NCI-H1436 treated with DMSO at 0.1 percent for 48 hours (cell line): ENCODE measurements around the gene IFT81.
"Not testable (repeated sequence)": the region's sequence is repeated elsewhere in the genome, so short reads cannot be mapped to it uniquely, and the experiment has no call there.

Experiments
- DNase-seq: peaks from one replicate; lab custom pipeline; 2025; lab: John Stamatoyannopoulos, UW

Gene IFT81

DNA sequence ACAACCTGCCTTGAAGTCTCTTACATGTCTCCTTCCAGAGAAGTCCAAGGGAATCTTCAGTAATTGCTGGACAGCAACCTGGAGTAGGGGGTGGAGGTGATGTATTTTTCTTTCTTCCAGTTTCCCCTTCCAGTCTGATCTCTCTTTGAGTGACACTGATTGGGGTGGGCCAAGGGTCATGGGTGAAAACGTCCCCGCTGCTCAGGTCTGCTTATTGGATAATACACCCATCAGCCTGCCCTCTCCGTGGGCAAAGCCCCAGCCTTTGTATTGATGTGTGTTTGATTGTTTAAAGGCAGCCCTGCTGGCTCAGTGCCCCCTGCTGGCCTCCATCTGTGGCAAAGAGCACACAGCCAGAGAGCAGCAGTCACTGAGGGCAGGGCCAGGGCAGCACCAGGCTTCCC, 121.2 kb downstream of the IFT81 start:
- no peak for DNase-seq

DNA sequence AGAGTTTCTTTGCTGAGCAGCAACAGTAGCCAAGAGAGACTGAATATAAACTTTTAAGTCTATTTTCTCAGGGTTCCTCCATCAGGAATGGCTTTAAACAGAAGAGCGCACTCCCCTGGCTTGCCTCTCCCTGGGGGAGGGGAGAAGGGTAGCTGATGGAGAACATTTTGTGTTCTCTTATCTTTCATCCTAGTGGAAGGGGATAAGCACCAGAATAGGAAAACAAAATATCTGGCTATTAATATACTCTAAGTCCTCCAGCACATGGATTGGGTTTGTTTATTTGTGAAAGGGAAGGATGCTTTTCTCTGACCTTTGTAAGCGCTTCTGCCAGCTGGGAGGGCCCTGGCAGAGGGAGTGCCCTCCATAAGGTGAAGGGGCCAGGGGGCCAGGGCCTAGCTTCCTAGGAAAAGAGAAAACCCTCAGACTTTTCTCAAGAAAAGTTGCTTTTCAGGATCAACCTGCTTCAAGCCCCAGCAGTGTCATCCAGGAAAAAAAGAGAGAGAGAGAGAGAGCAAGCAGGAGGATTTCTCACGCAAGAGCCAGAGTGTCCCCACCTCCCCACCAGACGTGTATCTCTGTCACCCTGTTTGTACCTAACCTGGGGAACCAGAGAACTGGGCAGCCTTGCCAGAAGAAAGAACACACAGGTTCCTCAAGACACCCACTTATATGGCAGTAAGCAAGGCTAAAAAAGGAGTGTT, 122.6 kb downstream of the IFT81 start:
- no peak for DNase-seq

DNA sequence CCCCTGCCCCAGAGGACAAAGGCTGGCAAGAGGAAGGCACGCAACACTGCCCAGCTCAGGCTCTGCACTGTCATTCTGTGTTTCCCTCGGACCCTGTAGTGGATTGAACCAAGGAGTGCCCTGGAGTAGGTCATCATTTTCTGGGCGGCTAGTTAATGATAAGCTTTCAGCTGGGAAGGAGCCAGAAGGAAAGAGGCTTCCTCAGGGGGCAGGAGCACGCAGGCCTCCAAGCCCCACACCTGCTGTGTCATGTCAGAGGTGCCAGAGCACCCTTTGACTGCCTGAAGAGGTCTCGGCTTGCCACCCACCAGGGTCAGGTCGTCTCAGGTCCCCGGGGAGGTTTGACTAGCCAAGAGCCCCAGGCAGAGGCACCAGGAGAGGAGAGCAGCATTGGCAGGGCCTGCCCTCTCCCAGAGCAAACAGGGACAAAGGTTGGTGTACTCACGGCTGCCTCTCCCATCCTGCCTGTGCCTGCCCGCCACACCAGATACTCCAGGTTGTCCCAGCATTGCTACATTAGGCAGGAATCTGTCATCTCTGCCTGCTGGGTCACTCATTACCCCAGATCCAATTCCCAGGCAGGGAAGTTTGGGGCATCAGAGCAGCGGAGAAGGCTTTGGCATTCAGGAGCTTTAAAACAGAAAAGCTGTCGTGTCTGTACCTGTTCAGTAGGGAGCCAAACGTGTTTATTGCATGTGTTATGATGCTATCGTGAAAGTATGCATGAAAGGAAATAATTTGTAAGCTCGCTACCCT, 123.4 kb downstream of the IFT81 start:
- DNase-seq = no peak

DNA sequence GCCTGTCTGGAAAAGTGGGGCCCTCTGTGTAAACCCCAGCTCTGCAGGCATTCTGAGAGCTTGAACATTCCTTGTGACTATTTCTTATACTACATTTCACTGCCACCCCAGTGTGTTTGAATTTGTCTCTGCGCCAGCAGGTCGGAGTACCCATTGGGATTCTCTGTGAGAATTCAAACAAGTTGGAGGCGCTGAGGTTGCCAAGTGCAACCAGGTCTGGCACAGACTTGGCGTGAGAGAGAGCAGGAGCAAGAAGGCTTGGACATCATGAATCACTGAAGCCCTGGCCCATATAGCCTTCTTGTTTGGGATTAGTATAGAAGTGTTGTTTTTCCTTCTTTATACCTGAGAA, 123.9 kb downstream of the IFT81 start:
- DNase-seq = no peak

DNA sequence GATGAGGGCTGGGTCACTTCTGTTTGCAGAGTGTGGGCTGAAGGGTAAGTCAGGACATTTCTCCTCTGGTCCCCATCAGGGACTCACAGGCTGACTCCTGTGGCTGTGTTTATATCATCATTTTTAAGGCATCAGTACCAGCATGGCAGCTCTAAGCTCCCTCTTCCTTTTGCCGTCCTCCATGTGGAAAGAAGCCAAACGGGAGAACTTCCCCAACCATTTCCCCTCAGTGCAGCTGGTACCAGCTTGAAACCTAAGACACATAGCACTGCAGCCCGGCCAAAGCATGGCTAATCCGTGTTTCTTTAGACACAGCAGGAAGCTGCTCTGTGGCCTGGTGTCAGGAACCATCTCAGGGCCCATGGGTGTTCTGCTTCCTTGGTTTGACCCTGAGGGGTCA, 124.9 kb downstream of the IFT81 start:
- DNase-seq = no peak

DNA sequence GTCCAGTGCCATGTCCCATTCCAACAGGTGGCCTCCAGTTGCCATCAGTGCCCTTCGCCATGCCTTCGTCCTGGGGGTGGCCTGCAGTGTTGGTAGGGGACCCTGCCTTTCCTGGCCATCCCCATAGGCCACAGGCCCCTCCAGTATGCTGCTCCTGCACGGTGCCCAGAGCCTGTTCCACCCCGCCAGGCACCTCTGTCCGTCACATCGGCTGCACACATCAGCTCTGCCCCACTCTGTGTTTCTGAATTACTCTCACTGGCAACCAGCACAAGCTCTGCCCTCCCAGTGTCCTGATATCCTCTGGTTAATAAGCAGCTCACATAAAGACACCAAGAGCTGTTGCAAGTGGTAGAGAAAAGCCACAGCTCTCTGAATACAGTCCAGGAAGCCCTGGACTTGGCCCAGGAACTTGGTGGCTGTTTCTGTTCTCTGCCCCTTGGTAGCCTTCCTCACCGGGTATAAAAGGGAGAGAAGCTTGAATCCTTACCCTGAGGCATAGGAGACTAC, 125.6 kb downstream of the IFT81 start:
- DNase-seq = no peak

DNA sequence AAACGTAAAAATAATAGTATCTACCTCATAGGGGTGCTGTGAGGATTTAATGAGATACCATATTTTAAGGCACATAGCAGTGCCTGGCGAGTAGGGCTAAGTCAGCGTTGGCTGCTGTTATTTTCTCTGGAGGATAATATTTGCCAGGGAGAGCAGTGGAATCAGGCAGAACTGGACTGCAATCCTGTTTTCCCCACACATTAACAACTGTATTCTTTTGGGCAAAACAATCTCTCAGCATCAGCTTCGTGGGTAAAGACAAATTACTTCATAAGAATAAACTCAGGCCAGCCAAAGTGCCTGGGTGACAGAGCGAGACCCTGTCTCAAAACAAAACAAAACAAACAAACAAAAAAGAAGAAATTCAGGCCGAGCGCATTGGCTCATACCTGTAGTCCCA, 127.2 kb downstream of the IFT81 start:
- no peak for DNase-seq

DNA sequence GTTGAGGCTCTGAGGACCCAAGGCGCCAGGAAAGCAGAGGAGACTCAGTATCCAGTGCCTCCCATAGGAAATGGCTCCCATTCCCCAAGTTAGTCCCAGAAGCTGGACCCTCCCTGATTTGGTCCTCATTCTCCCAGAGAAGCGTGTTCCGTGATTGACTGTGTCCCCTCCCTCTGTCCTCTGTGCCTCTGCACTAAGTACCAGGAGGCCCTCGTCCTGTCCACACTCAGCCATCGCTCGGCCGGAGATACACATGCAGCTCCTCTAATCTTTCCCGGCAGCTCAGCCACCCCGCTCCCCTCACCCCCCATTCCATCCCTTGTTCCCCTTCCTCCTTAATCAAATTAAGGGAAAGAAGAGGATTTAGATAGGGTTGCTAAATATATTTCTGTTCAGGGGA, 128.6 kb downstream of the IFT81 start:
- DNase-seq = no peak

DNA sequence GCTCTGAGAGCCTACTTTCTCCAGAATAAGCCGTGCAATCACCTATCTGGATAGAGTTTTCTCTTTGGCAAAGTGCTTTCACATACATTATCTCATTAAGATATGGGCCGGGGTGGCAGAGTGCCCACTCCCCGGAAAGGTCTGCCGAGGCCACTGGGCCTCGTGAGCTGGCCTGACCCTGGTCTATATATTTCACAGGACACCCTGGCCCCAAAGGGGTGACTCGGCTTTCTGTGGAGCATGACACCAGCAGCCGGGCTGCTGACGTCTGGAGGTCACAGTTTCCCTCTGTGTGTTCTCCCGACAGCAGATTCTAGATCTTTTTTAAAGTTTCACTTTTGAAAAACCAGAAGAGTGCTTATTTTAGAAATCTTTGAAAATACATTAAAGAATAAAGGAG, 129.0 kb downstream of the IFT81 start:
- DNase-seq = no peak

DNA sequence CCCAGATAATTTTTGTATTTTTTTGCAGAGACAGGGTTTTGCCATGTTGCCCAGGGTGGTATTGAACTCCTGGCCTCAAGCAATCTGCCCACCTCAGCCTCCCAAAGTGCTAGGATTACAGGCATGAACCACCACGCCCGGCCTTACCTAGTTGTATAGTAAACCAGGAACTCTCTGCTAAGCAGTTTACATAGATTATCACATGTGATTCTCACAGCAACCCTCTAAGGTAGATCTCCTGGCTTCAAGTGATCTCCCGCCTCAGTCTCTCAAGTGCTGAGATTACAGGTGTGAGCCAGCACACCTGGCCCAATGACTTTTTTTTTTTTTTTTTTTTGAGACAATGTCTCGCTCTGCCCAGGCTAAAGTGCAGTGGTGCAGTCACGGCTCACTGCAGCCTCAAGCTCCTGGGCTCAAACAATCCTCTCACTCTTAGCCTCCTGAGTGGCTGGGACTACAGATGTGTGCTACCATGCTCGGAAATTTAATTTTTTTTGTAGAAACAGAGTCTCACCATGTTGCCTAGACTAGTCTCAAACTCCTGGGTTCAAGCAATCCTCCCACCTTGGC, 130.9 kb downstream of the IFT81 start:
- no peak for DNase-seq

DNA sequence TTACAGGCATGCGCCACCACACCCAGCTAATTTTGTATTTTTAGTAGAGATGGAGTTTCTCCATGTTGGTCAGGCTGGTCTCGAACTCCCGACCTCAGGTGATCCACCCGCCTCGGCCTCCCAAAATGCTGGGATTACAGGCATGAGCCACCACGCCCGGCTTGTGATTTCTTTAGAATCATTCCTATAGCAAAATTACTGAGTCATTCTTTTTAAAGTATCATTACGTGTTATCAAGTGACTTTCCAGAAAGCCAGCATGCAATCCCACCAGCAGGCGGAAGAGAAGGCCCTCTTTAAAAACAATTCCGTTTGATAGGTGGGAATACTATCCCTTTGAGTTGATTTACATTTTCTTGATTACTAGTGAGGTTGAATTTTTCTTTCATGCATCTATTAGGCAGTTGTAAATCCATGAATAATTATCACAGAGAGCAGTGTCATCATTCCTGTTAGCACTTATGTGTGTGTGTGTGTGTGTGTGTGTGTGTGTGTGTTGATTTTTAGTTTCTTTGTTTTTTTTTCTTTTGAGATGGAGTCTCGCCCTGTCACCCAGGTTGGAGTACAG, 131.8 kb downstream of the IFT81 start:
- DNase-seq = not testable (repeated sequence)

DNA sequence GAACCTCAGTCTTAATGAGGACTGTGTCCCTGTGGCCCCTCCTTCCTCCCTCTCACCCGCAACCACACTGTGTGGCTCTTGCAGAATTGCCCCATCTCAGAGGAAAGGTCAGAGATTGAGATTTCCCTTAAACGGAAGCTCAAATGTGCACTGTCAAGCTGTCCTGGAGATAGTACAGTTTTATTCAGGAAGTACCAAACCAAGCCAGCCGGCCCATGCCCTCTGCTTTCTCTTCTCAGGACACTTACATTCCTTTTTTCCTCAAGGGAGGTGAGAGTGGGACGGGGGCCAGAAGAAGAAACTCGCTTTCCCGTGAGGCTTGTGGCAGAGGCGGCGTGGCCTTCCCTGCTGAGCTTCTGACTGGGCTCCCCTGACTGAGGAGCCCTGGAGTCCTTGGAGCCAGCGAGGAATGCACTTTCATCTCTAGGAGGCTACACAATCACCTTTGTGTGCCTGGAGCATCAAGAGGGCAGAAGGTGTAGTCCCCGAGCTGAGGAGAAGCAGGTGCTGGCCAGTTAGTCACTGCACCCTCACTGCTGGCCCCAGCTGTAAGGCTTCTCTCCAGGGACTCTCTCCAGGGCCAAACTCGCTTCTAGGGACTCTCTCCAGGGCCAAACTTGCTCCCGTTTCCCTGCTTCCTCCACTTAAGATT, 132.7 kb downstream of the IFT81 start:
- no peak for DNase-seq

DNA sequence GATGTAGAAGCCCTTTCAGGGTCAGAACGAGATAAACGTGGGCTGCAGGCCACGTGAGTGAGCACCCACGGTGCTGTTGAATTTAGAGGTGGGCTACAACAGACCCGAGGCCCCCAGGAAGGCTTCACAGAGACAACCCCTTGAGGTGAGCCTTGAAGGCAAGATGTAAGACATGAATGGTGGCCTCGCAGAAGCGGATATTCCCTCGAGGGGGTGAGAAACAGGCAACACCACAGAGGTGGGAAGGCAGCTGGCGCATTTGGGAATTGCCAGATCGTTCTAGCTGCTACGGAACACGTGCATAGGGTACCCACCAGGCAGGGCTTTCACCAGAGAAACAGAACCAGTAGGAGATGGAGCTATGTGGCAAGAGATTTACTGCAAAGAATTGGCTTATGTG, 134.3 kb downstream of the IFT81 start:
- DNase-seq = no peak

DNA sequence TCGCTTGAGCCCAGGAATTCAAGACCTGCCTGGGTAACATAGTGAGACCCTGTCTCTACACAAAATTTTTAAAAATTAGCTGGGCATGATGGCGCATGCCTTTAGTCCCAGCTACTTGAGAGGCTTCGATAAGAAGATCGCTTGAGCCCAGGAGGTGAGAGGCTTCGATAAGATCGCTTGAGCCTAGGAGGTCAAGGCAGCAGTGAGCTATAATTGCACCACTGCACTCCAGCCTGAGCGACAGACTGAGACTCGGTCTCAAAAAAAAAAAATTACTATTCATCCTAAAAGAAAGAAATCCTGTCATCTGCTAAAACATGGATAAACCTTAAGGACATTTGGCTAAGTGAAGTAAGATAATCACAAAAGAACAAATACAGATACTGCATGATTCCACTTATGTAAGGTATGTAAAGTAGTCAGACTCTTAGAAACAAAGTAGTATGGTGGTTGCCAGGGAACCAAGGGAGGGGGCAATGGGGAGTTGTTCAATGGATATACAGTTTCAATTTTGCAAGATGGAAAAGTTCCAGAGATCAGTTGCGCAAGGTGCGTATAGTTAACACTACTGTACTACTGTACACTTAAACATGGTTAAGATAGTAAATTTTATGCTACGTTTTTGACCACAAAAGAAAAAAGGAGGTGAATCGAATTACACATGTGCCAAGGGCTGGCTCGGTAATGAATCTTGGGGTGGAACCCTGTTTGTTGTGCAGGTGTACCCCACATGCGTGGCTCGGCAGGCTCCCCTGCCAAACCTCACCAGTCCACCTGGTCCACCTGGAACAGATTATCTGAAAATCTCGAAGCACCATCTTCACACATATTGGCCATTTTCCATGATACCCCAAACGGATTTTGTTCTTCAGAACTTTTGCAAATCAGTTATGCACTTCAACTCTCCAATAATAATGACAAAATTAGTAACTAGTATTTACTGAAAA, 138.6 kb downstream of the IFT81 start:
- DNase-seq = no peak

DNA sequence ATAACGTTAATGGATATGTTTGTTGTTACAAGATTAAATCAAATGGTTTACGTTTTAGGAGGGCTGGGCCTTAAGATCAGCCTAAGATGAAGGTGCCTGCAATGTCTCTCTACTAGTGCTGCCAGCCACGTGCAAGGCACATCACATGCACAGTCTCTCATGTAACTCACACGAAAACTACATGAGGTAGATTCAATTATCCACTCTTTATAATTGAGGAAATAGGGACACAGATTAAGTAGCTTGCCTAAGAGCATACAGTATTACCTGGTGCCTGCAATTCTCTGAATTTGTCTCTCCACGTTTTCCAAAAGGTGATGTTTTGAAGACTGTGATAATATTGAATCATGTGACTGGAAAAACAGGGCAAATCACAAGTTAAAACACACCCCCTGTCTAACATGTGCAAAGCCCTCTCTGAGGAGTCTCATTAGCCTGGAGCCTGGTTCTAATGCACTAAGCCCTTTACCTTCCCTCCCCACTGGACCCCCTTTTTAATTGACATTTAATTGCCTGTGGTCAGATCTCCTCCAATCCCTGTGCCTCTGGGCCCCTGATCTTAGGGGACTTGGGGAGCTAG, 142.3 kb downstream of the IFT81 start:
- peak; percentile 20 for DNase-seq

DNA sequence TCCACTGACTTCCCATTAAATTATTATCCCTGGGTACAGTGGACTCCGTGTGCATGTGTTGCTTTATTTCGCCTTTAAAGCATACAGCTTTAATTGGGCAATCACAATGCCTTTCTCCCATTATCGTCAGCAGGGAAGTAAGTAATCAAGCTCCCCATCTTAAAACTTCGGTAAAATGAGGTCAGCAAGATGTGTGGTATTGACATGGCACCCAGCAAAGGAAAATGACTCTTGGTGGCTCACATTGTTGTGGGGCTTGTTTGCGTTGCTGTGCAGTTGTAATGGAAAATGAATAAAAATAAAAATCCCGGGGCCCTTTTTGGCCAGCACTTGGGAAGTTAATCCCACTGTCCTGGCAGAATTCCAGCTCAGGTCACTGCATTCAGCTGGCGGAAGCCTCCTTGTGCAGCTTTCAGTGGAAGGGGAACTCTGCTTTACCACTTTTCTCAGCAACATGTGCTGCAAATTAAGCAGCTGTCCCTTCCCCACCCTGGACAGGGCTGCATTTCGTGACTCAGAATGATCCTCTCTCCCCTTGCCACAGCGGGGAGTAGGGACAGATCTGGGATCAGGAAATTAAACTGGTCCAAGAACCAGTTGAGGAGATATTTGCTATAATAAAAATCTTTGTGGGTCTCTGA, 142.9 kb downstream of the IFT81 start:
- no peak for DNase-seq
